HEK293 (cell line): Measurements from ENCODE around the gene SUPT3H.

ENCODE experiments used
- CTCF ChIA-PET: fragments of 350-600 bp; formaldehyde crosslinking; extraction: SDS; loops from one replicate; lab custom pipeline; 2021; ENCODE audit warnings: antibody characterized with exemption; lab: Yijun Ruan, JAX
- POLR2A ChIA-PET: fragments of 300-600 bp; formaldehyde crosslinking; extraction: SDS; loops from one replicate; lab custom pipeline; 2020; ENCODE audit warnings: antibody characterized with exemption, inconsistent platforms; lab: Yijun Ruan, JAX
- H3K27ac ChIP-seq: fragments of 200-500 bp; sonication (Bioruptor generic); 2 replicates; pipeline ENCODE4 v1.5.1; 2014; ENCODE audit warnings: low read depth, low read length, control low read depth, inconsistent platforms; ENCODE audit errors: extremely low read depth
- H3K36me3 ChIP-seq, 2 experiments: fragments of 200-500 bp in 1 of 2; sonication (Bioruptor generic) in 1 of 2; 1 replicate in 1 of 2; 2 replicates in 1 of 2; pipeline ENCODE4 v1.5.1; 2014 to 2017; ENCODE audit warnings: inconsistent platforms in 2 of 2, low read length in 2 of 2; ENCODE audit not compliant: control insufficient read depth in 2 of 2, insufficient read depth in 1 of 2
- H3K4me1 ChIP-seq: fragments of 200-500 bp; sonication (Bioruptor generic); 2 replicates; pipeline ENCODE4 v1.5.1; 2014; ENCODE audit warnings: mild to moderate bottlenecking, low read length, inconsistent platforms; ENCODE audit not compliant: control insufficient read depth, insufficient read depth
- H3K4me3 ChIP-seq: 2 replicates; pipeline ENCODE4 v1.5.1; 2011; ENCODE audit warnings: low read depth, mild to moderate bottlenecking, control low read depth, low read length, moderate library complexity
- H3K9me3 ChIP-seq: fragments of 200-500 bp; sonication (Bioruptor generic); 2 replicates; pipeline ENCODE4 v1.5.1; 2014; ENCODE audit warnings: low read depth, low read length, inconsistent platforms; ENCODE audit not compliant: control insufficient read depth, insufficient read depth
- CTCF ChIP-seq: fragments of 450-650 bp; formaldehyde crosslinking; IDR thresholded peaks from 2 replicates; pipeline ENCODE4 v1.5.1; 2016; ENCODE audit warnings: missing biosample characterization, missing genetic modification characterization
- EGR2 ChIP-seq: fragments of 450-650 bp; formaldehyde crosslinking; IDR thresholded peaks from 2 replicates; pipeline ENCODE4 v1.5.1; 2016; ENCODE audit warnings: low read depth, missing biosample characterization, missing genetic modification characterization
- GLI2 ChIP-seq: fragments of 450-650 bp; formaldehyde crosslinking; IDR thresholded peaks from 2 replicates; pipeline ENCODE4; 2017; ENCODE audit warnings: missing biosample characterization, missing genetic modification characterization, low read depth, borderline replicate concordance
- KLF10 ChIP-seq: fragments of 450-650 bp; IDR thresholded peaks from 2 replicates; pipeline ENCODE4 v1.5.1; 2018; ENCODE audit warnings: missing biosample characterization, mild to moderate bottlenecking, missing genetic modification characterization
- KLF16 ChIP-seq: fragments of 450-650 bp; formaldehyde crosslinking; IDR thresholded peaks from 2 replicates; pipeline ENCODE4 v1.5.1; 2017; ENCODE audit warnings: missing biosample characterization, missing genetic modification characterization
- KLF7 ChIP-seq: fragments of 450-650 bp; formaldehyde crosslinking; IDR thresholded peaks from 2 replicates; pipeline ENCODE4 v1.5.1; 2016; ENCODE audit warnings: missing biosample characterization, missing genetic modification characterization, borderline replicate concordance
- MEIS1 ChIP-seq: sonication (generic); formaldehyde crosslinking; IDR thresholded peaks from 2 replicates; pipeline ENCODE4 v1.8.1; 2022; ENCODE audit warnings: missing genetic modification reagents, mild to moderate bottlenecking, borderline replicate concordance
- RBAK ChIP-seq: fragments of 450-650 bp; formaldehyde crosslinking; IDR thresholded peaks from 2 replicates; pipeline ENCODE4 v1.5.1; 2016; ENCODE audit warnings: missing biosample characterization, missing genetic modification characterization
- SETDB1 ChIP-seq: IDR thresholded peaks from one replicate; pipeline ENCODE4 v1.6.1; 2017; ENCODE audit warnings: mild to moderate bottlenecking, low read length, moderate library complexity, mixed read lengths; ENCODE audit not compliant: insufficient read length
- ZEB2 ChIP-seq: fragments of 450-650 bp; formaldehyde crosslinking; IDR thresholded peaks from 2 replicates; pipeline ENCODE4 v1.5.1; 2016; ENCODE audit warnings: missing biosample characterization, missing genetic modification characterization
- ZNF10 ChIP-seq: fragments of 450-650 bp; formaldehyde crosslinking; IDR thresholded peaks from 2 replicates; pipeline ENCODE4 v1.5.1; 2017; ENCODE audit warnings: missing biosample characterization, missing genetic modification characterization
- ZNF133 ChIP-seq: fragments of 450-650 bp; formaldehyde crosslinking; IDR thresholded peaks from 2 replicates; pipeline ENCODE4 v1.5.1; 2016; ENCODE audit warnings: missing biosample characterization, missing genetic modification characterization
- ZNF146 ChIP-seq: fragments of 450-650 bp; formaldehyde crosslinking; IDR thresholded peaks from 2 replicates; pipeline ENCODE4 v1.5.1; 2016; ENCODE audit warnings: missing biosample characterization, missing genetic modification characterization
- ZNF148 ChIP-seq: fragments of 450-650 bp; formaldehyde crosslinking; IDR thresholded peaks from 2 replicates; pipeline ENCODE4 v1.5.0; 2017; ENCODE audit warnings: missing biosample characterization, missing genetic modification characterization, borderline replicate concordance
- ZNF155 ChIP-seq: fragments of 450-650 bp; formaldehyde crosslinking; IDR thresholded peaks from 2 replicates; pipeline ENCODE4 v1.5.1; 2016; ENCODE audit warnings: missing biosample characterization, missing genetic modification characterization
- ZNF202 ChIP-seq: fragments of 450-650 bp; formaldehyde crosslinking; IDR thresholded peaks from 2 replicates; pipeline ENCODE4 v1.5.1; 2016; ENCODE audit warnings: missing biosample characterization, missing genetic modification characterization, borderline replicate concordance
- ZNF214 ChIP-seq: fragments of 450-650 bp; formaldehyde crosslinking; IDR thresholded peaks from 2 replicates; pipeline ENCODE4 v1.5.1; 2017; ENCODE audit warnings: missing biosample characterization, mild to moderate bottlenecking, missing genetic modification characterization, borderline replicate concordance
- ZNF398 ChIP-seq: fragments of 450-650 bp; formaldehyde crosslinking; IDR thresholded peaks from 2 replicates; pipeline ENCODE4 v1.5.1; 2017; ENCODE audit warnings: missing biosample characterization, missing genetic modification characterization
- ZNF510 ChIP-seq: fragments of 450-650 bp; formaldehyde crosslinking; IDR thresholded peaks from 2 replicates; pipeline ENCODE4 v1.5.1; 2018; ENCODE audit warnings: mild to moderate bottlenecking, missing genetic modification characterization, missing biosample characterization; ENCODE audit not compliant: insufficient replicate concordance
- ZNF544 ChIP-seq: fragments of 450-650 bp; formaldehyde crosslinking; IDR thresholded peaks from 2 replicates; pipeline ENCODE4 v1.5.0; 2017; ENCODE audit warnings: missing biosample characterization, missing genetic modification characterization
- ZNF558 ChIP-seq: fragments of 450-650 bp; formaldehyde crosslinking; IDR thresholded peaks from 2 replicates; pipeline ENCODE4 v1.5.1; 2016; ENCODE audit warnings: missing biosample characterization, missing genetic modification characterization
- ZNF610 ChIP-seq: fragments of 450-650 bp; formaldehyde crosslinking; IDR thresholded peaks from 2 replicates; pipeline ENCODE4 v1.5.1; 2016; ENCODE audit warnings: missing biosample characterization, missing genetic modification characterization, borderline replicate concordance
- ZNF777 ChIP-seq: fragments of 450-650 bp; formaldehyde crosslinking; IDR thresholded peaks from 2 replicates; pipeline ENCODE4 v1.5.1; 2017; ENCODE audit warnings: missing biosample characterization, missing genetic modification characterization, borderline replicate concordance
- ZSCAN5A ChIP-seq: fragments of 450-650 bp; formaldehyde crosslinking; IDR thresholded peaks from 2 replicates; pipeline ENCODE4 v1.5.1; 2016; ENCODE audit warnings: missing biosample characterization, missing genetic modification characterization
- ZXDB ChIP-seq: fragments of 450-650 bp; formaldehyde crosslinking; IDR thresholded peaks from 2 replicates; pipeline ENCODE4 v1.5.1; 2016; ENCODE audit warnings: missing biosample characterization, missing genetic modification characterization

SUPT3H gene

GRCh38 chr6:45026003-45026516 lies 351.7 kb downstream of the SUPT3H start (continued):
- no peak for TF ChIP-seq ZNF544
- TF ChIP-seq EGR2 (tag by site-specific recombination) = no peak
- TF ChIP-seq ZNF398 (tag by site-specific recombination) = no peak
- TF ChIP-seq RBAK (tag by site-specific recombination) = no peak
- TF ChIP-seq ZNF146 = no peak
- TF ChIP-seq ZNF155 (tag by site-specific recombination) = no peak
- no peak for TF ChIP-seq ZXDB (tag by site-specific recombination)
- TF ChIP-seq KLF16 (tag by site-specific recombination) = no peak
- no peak for TF ChIP-seq ZNF148 (tag by site-specific recombination)

- Histone ChIP-seq H3K4me1 (no peaks in the 10 kb centered on the region), H3K36me3 (no peaks in the 10 kb centered on the region), H3K27ac (no peak overlapping the region)
- CTCF ChIA-PET = interaction anchor here (0.7 to 0.9 kb wide), 2 partner anchors 12 to 13 kb away, joined by 3 read pairs; no protein-coding TSS in a partner anchor
- TF ChIP-seq ZNF10 (tag by site-specific recombination) = peak; percentile 86
- TF ChIP-seq ZNF558 (tag by site-specific recombination) = no peak
- TF ChIP-seq, all 188 proteins: peak for 1
- Histone ChIP-seq H3K4me3 (no peak overlapping the region), H3K9me3 (peaks cover 2% of the 10 kb centered on the region; the same call in 1 of the 2 replicates)
- POLR2A ChIA-PET = no interaction called here
Measured at GRCh38 chr6:45024610-45025009, 353.1 kb downstream of the SUPT3H start.

- ChIA-PET POLR2A (no interaction called here), CTCF (no interaction called here)
- Histone ChIP-seq H3K27ac (no peak overlapping the region), H3K9me3 (no peaks in the 10 kb centered on the region), H3K4me3 (no peak overlapping the region), H3K36me3 (no peaks in the 10 kb centered on the region), H3K4me1 (no peaks in the 10 kb centered on the region)
- TF ChIP-seq MEIS1 (CRISPR knock-in tag) = no peak
- TF ChIP-seq KLF10 (tag by site-specific recombination) = no peak
- no peak for TF ChIP-seq SETDB1
- TF ChIP-seq ZNF510 (tag by site-specific recombination) = no peak
- TF ChIP-seq ZNF777 = no peak
- TF ChIP-seq ZNF202 (tag by site-specific recombination) = no peak
- no peak for TF ChIP-seq ZNF133
Measured at GRCh38 chr6:45021676-45022075, 356.1 kb downstream of the SUPT3H start.

- Histone ChIP-seq H3K4me1 (no peaks in the 10 kb centered on the region), H3K4me3 (no peak overlapping the region), H3K36me3 (peaks cover 0 to 16% of the 10 kb centered on the region in 2 experiments; a peak in 1 of 3 replicates), H3K9me3 (no peaks in the 10 kb centered on the region), H3K27ac (no peak overlapping the region)
- POLR2A ChIA-PET = no interaction called here
- CTCF ChIA-PET = no interaction called here
- TF ChIP-seq CTCF (no peak), KLF7 (no peak), ZNF214 (no peak), ZSCAN5A (tag by site-specific recombination) (no peak), ZNF610 (tag by site-specific recombination) (no peak), GLI2 (tag by site-specific recombination) (no peak), ZEB2 (tag by site-specific recombination) (no peak)
Measured at GRCh38 chr6:45012687-45013086, 365.0 kb downstream of the SUPT3H start.
